ENCODE measurements around the gene ARL2BP. TPM values are rescaled to one million over a fixed set of nuclear protein-coding genes. Genes with fewer than 3 reads are reported as not detected.
"Not testable (repeated sequence)": the region's sequence is repeated elsewhere in the genome, so short reads cannot be mapped to it uniquely, and the experiment has no call there.

The ARL2BP gene
- total RNA-seq: 10 to 100 TPM; 45.1 to 63.2 TPM
- polyA plus RNA-seq: 10 to 100 TPM; 32.8 to 43.2 TPM
- long read RNA-seq, donor 1, transcript ARL2BP-201 (6 exons, 2,130 nt): major isoform, 31 of 65 reads
- long read RNA-seq, donor 1, partial matches to known transcripts: 34 of 65 reads
- long read RNA-seq, donor 1, other reads (novel, unspliced or antisense): 0 of 65 reads
- long read RNA-seq, donor 2, transcript ARL2BP-201 (6 exons, 2,130 nt): major isoform, 14 of 25 reads
- long read RNA-seq, donor 2, partial matches to known transcripts: 11 of 25 reads
- long read RNA-seq, donor 2, other reads (novel, unspliced or antisense): 0 of 25 reads
- long read RNA-seq, donor 3, transcript ARL2BP-201 (6 exons, 2,130 nt): major isoform, 10 of 15 reads
- long read RNA-seq, donor 3, partial matches to known transcripts: 5 of 15 reads
- long read RNA-seq, donor 3, other reads (novel, unspliced or antisense): 0 of 15 reads
- long read RNA-seq, donor 4, transcript ARL2BP-201 (6 exons, 2,130 nt): major isoform, 23 of 28 reads
- long read RNA-seq, donor 4, partial matches to known transcripts: 5 of 28 reads
- long read RNA-seq, donor 4, other reads (novel, unspliced or antisense): 0 of 28 reads
- long read RNA-seq, donor 5, transcript ARL2BP-201 (6 exons, 2,130 nt): major isoform, 24 of 48 reads
- long read RNA-seq, donor 5, partial matches to known transcripts: 23 of 48 reads
- long read RNA-seq, donor 5, other reads (novel, unspliced or antisense): 0 of 48 reads

DNA sequence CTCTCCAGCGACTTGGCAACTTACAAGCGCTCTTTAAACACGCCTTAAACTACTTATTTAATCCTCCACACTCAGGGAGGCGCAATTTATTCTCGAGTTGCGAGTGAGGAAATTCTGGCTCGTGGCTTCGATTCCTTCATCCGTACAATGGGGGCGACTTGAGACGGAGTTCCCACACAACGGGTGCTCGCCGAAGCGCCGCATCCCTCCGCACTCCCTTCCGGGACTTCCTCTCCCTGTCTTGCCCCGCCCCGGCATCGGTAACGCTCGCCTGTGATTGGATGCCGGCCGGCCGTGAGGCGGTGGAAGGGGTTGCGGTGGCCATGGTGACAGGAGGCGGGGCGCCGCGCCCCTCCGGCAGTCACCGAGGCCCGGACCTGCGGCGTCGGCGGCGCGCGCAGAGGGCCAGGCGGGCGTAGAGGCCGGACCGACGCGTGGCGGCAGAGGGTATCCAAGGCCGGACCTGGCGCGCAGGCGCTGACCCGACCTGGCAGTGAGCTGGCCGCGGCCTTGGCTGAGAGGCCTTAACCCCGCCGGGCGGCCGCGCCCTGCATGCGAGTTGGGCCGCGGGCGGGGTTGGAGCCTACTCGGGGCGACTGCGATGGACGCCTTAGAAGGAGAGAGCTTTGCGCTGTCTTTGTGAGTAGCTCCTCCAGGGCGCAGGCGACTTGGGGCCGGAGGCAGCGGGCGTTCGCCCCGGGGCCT is at the start of gene ARL2BP:
TSS of gene ARL2BP (plus strand) at position 493 of the 705 bp plus-strand sequence. CDS start at position 602, 109 bp downstream.
- Histone ChIP-seq H3K27ac (ENCODE audit: low read depth in 1 of 2, low read length in 1 of 2) (peak within 1 kb of the TSS; percentile 95 to 97), H3K9me3 (ENCODE audit: control insufficient read depth in 4 of 4, insufficient read depth in 3 of 4, low read length in 3 of 4) (no peaks in the 10 kb centered on the region), H3K27me3 (ENCODE audit: control insufficient read depth in 3 of 3, insufficient read depth in 3 of 3, low read length in 2 of 3) (no peaks in the 10 kb centered on the region), H3K9ac (ENCODE audit: insufficient read depth in 1 of 2, low read length in 2 of 2) (peak within 1 kb of the TSS; percentile 41 to 89), H3K4me1 (ENCODE audit: control insufficient read depth in 5 of 5, insufficient read depth in 5 of 5, low read length in 5 of 5) (peaks cover 0 to 9% (median 2%) of the 10 kb centered on the region in 5 donors), H3K36me3 (ENCODE audit: control insufficient read depth in 4 of 4, insufficient read depth in 4 of 4, low read length in 4 of 4) (peaks cover 6 to 22% (median 8%) of the 10 kb centered on the region in 4 donors), H3K4me3 (peak within 1 kb of the TSS; percentile 89)
- peak; percentile 97 to 98 (median 98) for DNase-seq
- no peak for TF ChIP-seq CTCF (IDR thresholded peaks at IDR 0.05; ENCODE audit: control extremely low read depth, extremely low read depth)
- ATAC-seq (ENCODE audit: insufficient read depth, low FRiP score): peak; percentile 99
- WGBS, 2 donors: 0 to 1% methylated on average over 70 to 77 of the region's 77 CpGs

GRCh38 chr16:57196286-57196685 is 48.8 kb upstream of the ARL2BP start:
- H3K27me3 ChIP-seq (ENCODE audit: control insufficient read depth in 3 of 3, insufficient read depth in 3 of 3, low read length in 2 of 3): no peaks in the 10 kb centered on the region
- TF ChIP-seq CTCF (IDR thresholded peaks at IDR 0.05; ENCODE audit: control extremely low read depth, extremely low read depth): no peak
- DNase-seq: no peak
- no peak overlapping the region for H3K27ac ChIP-seq (ENCODE audit: low read depth in 1 of 2, low read length in 1 of 2)
- H3K9me3 ChIP-seq (ENCODE audit: control insufficient read depth in 4 of 4, insufficient read depth in 3 of 4, low read length in 3 of 4): no peaks in the 10 kb centered on the region
- no peak overlapping the region for H3K9ac ChIP-seq (ENCODE audit: insufficient read depth in 1 of 2, low read length in 2 of 2)
- ATAC-seq (ENCODE audit: insufficient read depth, low FRiP score): no peak
- 83 to 95% methylated on average over 4 of the region's 4 CpGs for WGBS, 2 donors
- H3K4me3 ChIP-seq: no peak overlapping the region
- peaks cover 0 to 1% (median 0%) of the 10 kb centered on the region in 4 donors for H3K36me3 ChIP-seq (ENCODE audit: control insufficient read depth in 4 of 4, insufficient read depth in 4 of 4, low read length in 4 of 4)
- peaks cover 0 to 12% (median 2%) of the 10 kb centered on the region in 5 donors for H3K4me1 ChIP-seq (ENCODE audit: control insufficient read depth in 5 of 5, insufficient read depth in 5 of 5, low read length in 5 of 5)

DNA sequence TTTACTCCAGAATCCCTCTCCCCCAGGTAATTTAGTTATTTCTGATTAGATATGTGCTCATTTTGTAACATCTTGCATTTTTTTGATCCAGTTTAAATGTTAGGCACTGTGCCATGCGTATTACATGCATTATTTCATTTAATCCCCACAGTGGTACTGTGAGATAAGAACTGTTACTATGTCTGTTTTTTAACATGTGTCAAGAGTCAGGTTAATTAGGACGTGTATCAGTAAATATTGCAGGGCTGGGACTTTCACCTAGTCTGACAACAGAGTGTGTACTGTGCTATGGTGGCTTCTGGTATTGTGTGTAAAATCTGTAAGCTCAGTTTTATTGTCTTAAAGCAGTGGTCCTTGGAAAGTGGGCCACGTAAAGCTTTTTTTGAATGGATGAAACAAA is 48.3 kb upstream of the ARL2BP start:
- TF ChIP-seq CTCF (IDR thresholded peaks at IDR 0.05; ENCODE audit: control extremely low read depth, extremely low read depth): no peak
- Histone ChIP-seq H3K4me3 (no peak overlapping the region), H3K9me3 (ENCODE audit: control insufficient read depth in 4 of 4, insufficient read depth in 3 of 4, low read length in 3 of 4) (no peaks in the 10 kb centered on the region), H3K4me1 (ENCODE audit: control insufficient read depth in 5 of 5, insufficient read depth in 5 of 5, low read length in 5 of 5) (peaks cover 0 to 10% (median 0%) of the 10 kb centered on the region in 5 donors), H3K9ac (ENCODE audit: insufficient read depth in 1 of 2, low read length in 2 of 2) (no peak overlapping the region), H3K27ac (ENCODE audit: low read depth in 1 of 2, low read length in 1 of 2) (no peak overlapping the region), H3K36me3 (ENCODE audit: control insufficient read depth in 4 of 4, insufficient read depth in 4 of 4, low read length in 4 of 4) (peaks cover 0 to 1% (median 0%) of the 10 kb centered on the region in 4 donors), H3K27me3 (ENCODE audit: control insufficient read depth in 3 of 3, insufficient read depth in 3 of 3, low read length in 2 of 3) (no peaks in the 10 kb centered on the region)
- ATAC-seq (ENCODE audit: insufficient read depth, low FRiP score) (no peak), DNase-seq (no peak)
- WGBS, 2 donors: 85 to 93% methylated on average over 3 of the region's 3 CpGs

GRCh38 chr16:57200321-57200720 is 44.7 kb upstream of the ARL2BP start:
- DNase-seq; H3K27ac ChIP-seq (ENCODE audit: low read depth in 1 of 2, low read length in 1 of 2); H3K27me3 ChIP-seq (ENCODE audit: control insufficient read depth in 3 of 3, insufficient read depth in 3 of 3, low read length in 2 of 3); ATAC-seq (ENCODE audit: insufficient read depth, low FRiP score); H3K9ac ChIP-seq (ENCODE audit: insufficient read depth in 1 of 2, low read length in 2 of 2); H3K4me1 ChIP-seq (ENCODE audit: control insufficient read depth in 5 of 5, insufficient read depth in 5 of 5, low read length in 5 of 5); H3K9me3 ChIP-seq (ENCODE audit: control insufficient read depth in 4 of 4, insufficient read depth in 3 of 4, low read length in 3 of 4); H3K4me3 ChIP-seq: not testable (repeated sequence)
- 97% methylated on average over 13 of the region's 24 CpGs for WGBS, 2 donors
- peaks cover 4 to 11% (median 7%) of the 10 kb centered on the region in 4 donors for H3K36me3 ChIP-seq (ENCODE audit: control insufficient read depth in 4 of 4, insufficient read depth in 4 of 4, low read length in 4 of 4)

GRCh38 chr16:57200926-57201325 is 44.1 kb upstream of the ARL2BP start:
- peaks cover 5 to 17% (median 11%) of the 10 kb centered on the region in 4 donors for H3K36me3 ChIP-seq (ENCODE audit: control insufficient read depth in 4 of 4, insufficient read depth in 4 of 4, low read length in 4 of 4)
- 92 to 96% methylated on average over 11 to 26 of the region's 27 CpGs for WGBS, 2 donors
- not testable (repeated sequence) for H3K9ac ChIP-seq (ENCODE audit: insufficient read depth in 1 of 2, low read length in 2 of 2); H3K4me3 ChIP-seq; H3K27ac ChIP-seq (ENCODE audit: low read depth in 1 of 2, low read length in 1 of 2); H3K9me3 ChIP-seq (ENCODE audit: control insufficient read depth in 4 of 4, insufficient read depth in 3 of 4, low read length in 3 of 4); ATAC-seq (ENCODE audit: insufficient read depth, low FRiP score); H3K27me3 ChIP-seq (ENCODE audit: control insufficient read depth in 3 of 3, insufficient read depth in 3 of 3, low read length in 2 of 3); DNase-seq; H3K4me1 ChIP-seq (ENCODE audit: control insufficient read depth in 5 of 5, insufficient read depth in 5 of 5, low read length in 5 of 5)
